ENCODE data around the gene ARID4B. TPM values are rescaled to one million over a fixed set of nuclear protein-coding genes. Genes with fewer than 3 reads are reported as not detected.
A peak's percentile ranks its signal among the peaks of the same experiment; 100 is the strongest.

The ARID4B gene
- total and polyA plus RNA-seq, 2 of the 13 experiments (the other 11 are each of a cell fraction or from before 2014, with no cell fraction given): 9.7 to 24.6 TPM

DNA sequence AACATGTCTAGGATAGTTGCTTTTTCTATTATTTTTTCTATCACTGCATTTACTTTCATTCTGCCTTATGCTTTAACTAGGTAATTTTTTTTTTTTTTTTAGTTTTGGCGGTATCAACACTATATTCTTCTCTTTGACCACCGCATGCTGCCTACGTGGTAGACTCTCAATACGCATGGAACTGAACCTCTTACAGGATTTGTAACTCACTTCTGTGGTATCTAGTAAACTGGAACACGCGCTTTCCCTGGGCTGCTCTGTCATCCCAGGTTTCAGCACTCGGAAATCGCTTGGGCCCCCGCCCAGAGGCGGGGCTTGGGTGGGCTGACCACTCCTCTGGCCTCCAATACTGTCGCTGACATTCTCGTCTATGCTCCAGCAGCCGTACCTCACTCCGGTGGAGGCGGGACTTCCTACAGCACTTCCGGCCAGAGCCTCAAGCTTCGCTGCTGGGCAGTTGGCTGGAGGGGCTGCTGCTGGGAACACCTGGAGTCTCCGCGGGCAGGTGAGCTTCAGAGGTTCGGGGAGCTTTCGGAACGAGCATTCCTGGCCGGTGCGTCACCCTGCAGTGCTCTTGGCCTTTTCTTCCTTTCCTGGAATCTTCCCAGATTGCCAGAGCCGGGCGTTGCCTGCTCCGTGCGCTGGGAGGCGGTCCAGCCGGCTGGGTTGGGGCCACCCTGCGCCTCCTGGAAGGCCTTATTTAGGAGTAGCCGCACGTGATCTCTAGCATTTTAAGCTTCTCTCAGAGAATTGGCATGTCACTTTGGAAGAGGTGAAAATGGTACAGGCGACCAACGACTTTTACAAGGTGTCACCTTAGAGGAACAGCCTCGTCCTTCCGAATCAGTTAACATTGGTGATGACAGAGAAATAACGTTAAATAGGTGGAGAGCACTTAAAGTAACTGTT is 39.3 kb upstream of the ARID4B start, which contains the start of gene TBCE (continued):
- TF ChIP-seq, protein P1, sequence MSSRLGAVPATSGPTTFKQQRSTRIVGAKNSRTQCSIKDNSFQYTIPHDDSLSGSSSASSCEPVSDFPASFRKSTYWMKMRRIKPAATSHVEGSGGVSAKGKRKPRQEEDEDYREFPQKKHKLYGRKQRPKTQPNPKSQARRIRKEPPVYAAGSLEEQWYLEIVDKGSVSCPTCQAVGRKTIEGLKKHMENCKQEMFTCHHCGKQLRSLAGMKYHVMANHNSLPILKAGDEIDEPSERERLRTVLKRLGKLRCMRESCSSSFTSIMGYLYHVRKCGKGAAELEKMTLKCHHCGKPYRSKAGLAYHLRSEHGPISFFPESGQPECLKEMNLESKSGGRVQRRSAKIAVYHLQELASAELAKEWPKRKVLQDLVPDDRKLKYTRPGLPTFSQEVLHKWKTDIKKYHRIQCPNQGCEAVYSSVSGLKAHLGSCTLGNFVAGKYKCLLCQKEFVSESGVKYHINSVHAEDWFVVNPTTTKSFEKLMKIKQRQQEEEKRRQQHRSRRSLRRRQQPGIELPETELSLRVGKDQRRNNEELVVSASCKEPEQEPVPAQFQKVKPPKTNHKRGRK (CRISPR knock-in tag; IDR thresholded peaks at IDR 0.05): peak; percentile 93
- TF ChIP-seq, protein P2, sequence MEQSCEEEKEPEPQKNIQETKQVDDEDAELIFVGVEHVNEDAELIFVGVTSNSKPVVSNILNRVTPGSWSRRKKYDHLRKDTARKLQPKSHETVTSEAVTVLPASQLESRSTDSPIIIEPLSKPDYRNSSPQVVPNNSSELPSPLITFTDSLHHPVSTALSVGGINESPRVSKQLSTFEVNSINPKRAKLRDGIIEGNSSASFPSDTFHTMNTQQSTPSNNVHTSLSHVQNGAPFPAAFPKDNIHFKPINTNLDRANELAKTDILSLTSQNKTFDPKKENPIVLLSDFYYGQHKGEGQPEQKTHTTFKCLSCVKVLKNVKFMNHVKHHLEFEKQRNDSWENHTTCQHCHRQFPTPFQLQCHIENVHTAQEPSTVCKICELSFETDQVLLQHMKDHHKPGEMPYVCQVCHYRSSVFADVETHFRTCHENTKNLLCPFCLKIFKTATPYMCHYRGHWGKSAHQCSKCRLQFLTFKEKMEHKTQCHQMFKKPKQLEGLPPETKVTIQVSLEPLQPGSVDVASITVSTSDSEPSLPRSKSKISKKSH (CRISPR knock-in tag; IDR thresholded peaks at IDR 0.05; ENCODE audit: borderline replicate concordance): 0 out of 2 replicates have a peak, but pooled peaks have one; percentile 12
- TF ChIP-seq POLR2A (IDR thresholded peaks at IDR 0.05; ENCODE audit: insufficient read depth in 1 of 2, low read depth in 2 of 2, low read length in 2 of 2) (peak; percentile 96 to 97), ZNF331 (CRISPR knock-in tag; IDR thresholded peaks at IDR 0.05) (0 out of 2 replicates have a peak, but pooled peaks have one; percentile 12), THAP9 (CRISPR knock-in tag; IDR thresholded peaks at IDR 0.05; ENCODE audit: borderline replicate concordance) (peak; percentile 79; the same call in 1 of the 2 replicates), ONECUT2 (CRISPR knock-in tag; IDR thresholded peaks at IDR 0.05) (no peak), ZNF350 (CRISPR knock-in tag; IDR thresholded peaks at IDR 0.05; ENCODE audit: borderline replicate concordance, low read depth) (peak; percentile 74; the same call in 1 of the 2 replicates), GATA4 (IDR thresholded peaks at IDR 0.05; ENCODE audit: borderline replicate concordance, low read depth) (peak; percentile 42; the same call in 1 of the 2 replicates), ZFYVE20 (CRISPR knock-in tag; IDR thresholded peaks at IDR 0.05; ENCODE audit: borderline replicate concordance, low read depth) (no peak), SSRP1 (CRISPR knock-in tag; IDR thresholded peaks at IDR 0.05) (no peak), NFKB2 (CRISPR knock-in tag; IDR thresholded peaks at IDR 0.05; ENCODE audit: borderline replicate concordance) (peak; percentile 76), SOX5 (CRISPR knock-in tag; IDR thresholded peaks at IDR 0.05; ENCODE audit: borderline replicate concordance) (peak; percentile 27; the same call in 1 of the 2 replicates), NFIC (IDR thresholded peaks at IDR 0.05; ENCODE audit: low read length) (0 out of 2 replicates have a peak, but pooled peaks have one; percentile 14), JUNB (CRISPR knock-in tag; IDR thresholded peaks at IDR 0.05; ENCODE audit: borderline replicate concordance) (no peak), ASH2L (IDR thresholded peaks at IDR 0.05; ENCODE audit: insufficient read length, low read depth, low read length) (peak; percentile 73), HNRNPLL (IDR thresholded peaks at IDR 0.05; ENCODE audit: low read depth, low read length, poor library complexity, severe bottlenecking) (peak; percentile 70)
- TF ChIP-seq, protein P3, sequence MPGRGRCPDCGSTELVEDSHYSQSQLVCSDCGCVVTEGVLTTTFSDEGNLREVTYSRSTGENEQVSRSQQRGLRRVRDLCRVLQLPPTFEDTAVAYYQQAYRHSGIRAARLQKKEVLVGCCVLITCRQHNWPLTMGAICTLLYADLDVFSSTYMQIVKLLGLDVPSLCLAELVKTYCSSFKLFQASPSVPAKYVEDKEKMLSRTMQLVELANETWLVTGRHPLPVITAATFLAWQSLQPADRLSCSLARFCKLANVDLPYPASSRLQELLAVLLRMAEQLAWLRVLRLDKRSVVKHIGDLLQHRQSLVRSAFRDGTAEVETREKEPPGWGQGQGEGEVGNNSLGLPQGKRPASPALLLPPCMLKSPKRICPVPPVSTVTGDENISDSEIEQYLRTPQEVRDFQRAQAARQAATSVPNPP (CRISPR knock-in tag; IDR thresholded peaks at IDR 0.05): peak; percentile 40; the same call in 1 of the 2 replicates
- TF ChIP-seq, protein P4, sequence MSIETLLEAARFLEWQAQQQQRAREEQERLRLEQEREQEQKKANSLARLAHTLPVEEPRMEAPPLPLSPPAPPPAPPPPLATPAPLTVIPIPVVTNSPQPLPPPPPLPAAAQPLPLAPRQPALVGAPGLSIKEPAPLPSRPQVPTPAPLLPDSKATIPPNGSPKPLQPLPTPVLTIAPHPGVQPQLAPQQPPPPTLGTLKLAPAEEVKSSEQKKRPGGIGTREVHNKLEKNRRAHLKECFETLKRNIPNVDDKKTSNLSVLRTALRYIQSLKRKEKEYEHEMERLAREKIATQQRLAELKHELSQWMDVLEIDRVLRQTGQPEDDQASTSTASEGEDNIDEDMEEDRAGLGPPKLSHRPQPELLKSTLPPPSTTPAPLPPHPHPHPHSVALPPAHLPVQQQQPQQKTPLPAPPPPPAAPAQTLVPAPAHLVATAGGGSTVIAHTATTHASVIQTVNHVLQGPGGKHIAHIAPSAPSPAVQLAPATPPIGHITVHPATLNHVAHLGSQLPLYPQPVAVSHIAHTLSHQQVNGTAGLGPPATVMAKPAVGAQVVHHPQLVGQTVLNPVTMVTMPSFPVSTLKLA (IDR thresholded peaks at IDR 0.05): peak; percentile 66

All from HepG2 (cell line).